Thoracic aorta (tissue), 2 donors: ENCODE measurements around the gene MPO. TPM values are rescaled to one million over a fixed set of nuclear protein-coding genes. Genes with fewer than 3 reads are reported as not detected.

Source experiments
- ATAC-seq: fragments of 150-250 bp; one replicate; pipeline ENCODE4 v1.8.0; 2017; ENCODE audit warnings: low read depth; ENCODE audit not compliant: insufficient number of reproducible peaks, low FRiP score
- DNase-seq: peaks from one replicate; pipeline ENCODE4 v3.0.0-alpha.2; 2020; ENCODE audit warnings: low spot score
- H3K27ac ChIP-seq, 2 donors: fragments of 200-600 bp; sonication (generic); 1 replicate in 1 of 2; 2 replicates in 1 of 2; pipeline ENCODE4 v1.5.1; 2016; ENCODE audit warnings: mild to moderate bottlenecking in 2 of 2, moderate library complexity in 2 of 2
- H3K27me3 ChIP-seq: fragments of 200-600 bp; sonication (generic); replicated peaks from 2 replicates; pipeline ENCODE4 v1.6.0; 2016; ENCODE audit warnings: mild to moderate bottlenecking; ENCODE audit not compliant: insufficient read depth
- H3K36me3 ChIP-seq: fragments of 200-600 bp; sonication (generic); one replicate; pipeline ENCODE4 v1.5.1; 2016
- H3K4me1 ChIP-seq, 2 donors: fragments of 200-600 bp; sonication (generic); 1 replicate in 1 of 2; 2 replicates in 1 of 2; pipeline versions ENCODE4 v1.5.1 to v1.6.0; 2016; ENCODE audit warnings: low read depth in 2 of 2, mild to moderate bottlenecking in 1 of 2; ENCODE audit not compliant: control insufficient read depth in 1 of 2
- H3K4me3 ChIP-seq: fragments of 200-600 bp; sonication (generic); 2 replicates; pipeline ENCODE4 v1.5.1; 2016; ENCODE audit warnings: mild to moderate bottlenecking
- H3K9me3 ChIP-seq: fragments of 200-600 bp; sonication (generic); 2 replicates; pipeline ENCODE4 v1.5.1; 2016
- CTCF ChIP-seq: fragments of 200-600 bp; sonication (generic); IDR thresholded peaks from one replicate; pipeline ENCODE4 v1.5.1; 2019; ENCODE audit warnings: antibody characterized with exemption
- total RNA-seq, 2 donors: library from RNA; depleted of rRNA; stranded (reverse); fragments of >200 nt; gene quantifications; one replicate each; pipeline versions ENCODE4 v1.1.0 to v1.2.3, GENCODE V29; 2016

The MPO gene
- total RNA-seq, 2 donors from 2014 or later, result 0.14 TPM; not detected in 1

- no peak for TF ChIP-seq CTCF
- Histone ChIP-seq H3K27me3 (no peaks in the 10 kb centered on the region), H3K27ac (no peak overlapping the region), H3K36me3 (no peaks in the 10 kb centered on the region), H3K4me1 (no peaks in the 10 kb centered on the region), H3K4me3 (no peak overlapping the region), H3K9me3 (no peaks in the 10 kb centered on the region)
- DNase-seq (no peak), ATAC-seq (no peak)
Observed at GRCh38 chr17:58228679-58229078, 52.1 kb downstream of the MPO start.

GRCh38 chr17:58227733-58228132, 53.0 kb downstream of the MPO start:
- Histone ChIP-seq H3K27me3 (no peaks in the 10 kb centered on the region), H3K4me1 (no peaks in the 10 kb centered on the region), H3K27ac (no peak overlapping the region), H3K36me3 (no peaks in the 10 kb centered on the region), H3K4me3 (no peak overlapping the region), H3K9me3 (no peaks in the 10 kb centered on the region)
- no peak for TF ChIP-seq CTCF
- DNase-seq, result no peak
- ATAC-seq, result no peak

- H3K9me3 ChIP-seq, result no peaks in the 10 kb centered on the region
- no peak for TF ChIP-seq CTCF
Observed at GRCh38 chr17:58224315-58224714, 56.4 kb downstream of the MPO start.

More at GRCh38 chr17:58224315-58224714, 56.4 kb downstream of the MPO start:
- peaks cover 5 to 8% of the 10 kb centered on the region in 2 donors for H3K4me1 ChIP-seq
- no peak overlapping the region for H3K4me3 ChIP-seq
- no peak overlapping the region for H3K27ac ChIP-seq
- no peaks in the 10 kb centered on the region for H3K27me3 ChIP-seq
- DNase-seq (no peak), ATAC-seq (no peak)
- no peaks in the 10 kb centered on the region for H3K36me3 ChIP-seq

Other genes with a start within 250 kb of the MPO start
- gene DYNLL2, start 197.5 kb downstream of the MPO start, total RNA-seq, result 10 to 100 TPM; 20.6 to 28.5 TPM
- not detected for gene OR4D1, start 132.6 kb downstream of the MPO start, total RNA-seq
- gene OR4D2, start 114.0 kb downstream of the MPO start, total RNA-seq, result not detected
- gene EPX, start 88.2 kb downstream of the MPO start, total RNA-seq, result not detected
- 10 to 100 TPM; 10.5 to 10.8 TPM for gene MKS1, start 61.7 kb downstream of the MPO start, total RNA-seq
- gene LPO, start 42.4 kb downstream of the MPO start, total RNA-seq, result not detected
- 10 to 100 TPM; 22.6 to 26.3 TPM for gene TSPOAP1, start 47.9 kb upstream of the MPO start, total RNA-seq
- 10 to 100 TPM; 30.6 to 37.3 TPM for gene SUPT4H1, start 71.3 kb upstream of the MPO start, total RNA-seq
- under 1 TPM; under 0.01 to 0.49 TPM for gene RNF43, start 136.6 kb upstream of the MPO start, total RNA-seq
- under 1 TPM in 1 of 2 donors, not detected in 1; 0.14 TPM for gene HSF5, start 207.5 kb upstream of the MPO start, total RNA-seq
- 10 to 100 TPM; 31.7 to 55.4 TPM for gene MTMR4, start 233.7 kb upstream of the MPO start, total RNA-seq